Heart left ventricle (tissue), 13 donors: Measurements from ENCODE around the gene SPSB1.

Source experiments
- CTCF ChIP-seq, 12 donors: fragments of 200-600 bp; sonication (generic) in 4 of 12; IDR thresholded peaks; one replicate each; pipeline versions ENCODE4 v1.5.0 to v1.8.0; 2018 to 2022; ENCODE audit warnings: antibody characterized with exemption in 12 of 12, mild to moderate bottlenecking in 5 of 12
- POLR2A ChIP-seq, 2 donors: fragments of 450-650 bp; IDR thresholded peaks; one replicate each; pipeline ENCODE4 v1.6.1; 2017; ENCODE audit warnings: antibody characterized with exemption in 2 of 2, mild to moderate bottlenecking in 2 of 2, moderate library complexity in 2 of 2
- donor health status: ischemic (EF 13 %, LVEDD 7.1; RV severe dilation, severe dysfunction).
- donor health status: DM: no; HTN: yes; CAD: no.
- donor health status: DM: no; HTN: no; CAD: no.
- donor health status: ischemic (EF 25% LVEDD 6.9; RV normal size, moderate dysfunction).
- donor health status: ischemic (EF 25% LVEDD 5.7; RV mildly dilated, moderate dysfunction).
- donor health status: ischemic (EF 35%, LVEDD 5.7; RV mildly dilated, moderate dysfunction).
- donor health status: nonischemic (EF 11% LVEDD 7.7; RV severe dilation, severe dysfunction).
- donor health status: DM: yes; HTN: yes; CAD: no.
- donor health status: PGD.
- donor health status: ischemic (EF 29% LVEDD 5.4; RV normal size, mild dysfunction).
- donor health status: nonischemic (EF 23%, LVEDD 6.1; RV moderate dilation, normal function).

- no peak for TF ChIP-seq CTCF (IDR thresholded peaks at IDR 0.05)
- no peak for TF ChIP-seq POLR2A (IDR thresholded peaks at IDR 0.05)
These were observed 69.8 kb downstream of the SPSB1 start for GRCh38 chr1:9362488-9362887.
